ENCODE data around the gene HOXC4. TPM values are rescaled to one million over a fixed set of nuclear protein-coding genes. Genes with fewer than 3 reads are reported as not detected.

HOXC4 gene
- total RNA-seq, 1 donor from 2014 or later: 2.8 TPM

GRCh38 chr12:54007538-54008259 is 45.9 kb upstream of the HOXC4 start:
- no peak overlapping the region for H3K4me3 ChIP-seq (ENCODE audit: low read depth, low read length)
- no peak for DNase-seq (ENCODE audit: low read depth)
- no peak for TF ChIP-seq CTCF (conservative IDR thresholded peaks at IDR 0.05; ENCODE audit: low read depth, low read length)

GRCh38 chr12:54008260-54008552 is 45.4 kb upstream of the HOXC4 start:
- DNase-seq (ENCODE audit: low read depth): no peak
- TF ChIP-seq CTCF (conservative IDR thresholded peaks at IDR 0.05; ENCODE audit: low read depth, low read length): no peak
- H3K4me3 ChIP-seq (ENCODE audit: low read depth, low read length): peak overlapping the region; percentile 29

- H3K4me3 ChIP-seq (ENCODE audit: low read depth, low read length): peak overlapping the region; percentile 61
- DNase-seq (ENCODE audit: low read depth): no peak
- TF ChIP-seq CTCF (conservative IDR thresholded peaks at IDR 0.05; ENCODE audit: low read depth, low read length): no peak
Measured at GRCh38 chr12:54009171-54010052, 44.2 kb upstream of the HOXC4 start.

- no peak for TF ChIP-seq CTCF (conservative IDR thresholded peaks at IDR 0.05; ENCODE audit: low read depth, low read length)
- peak overlapping the region; percentile 61 for H3K4me3 ChIP-seq (ENCODE audit: low read depth, low read length)
- no peak for DNase-seq (ENCODE audit: low read depth)
Measured at GRCh38 chr12:54010053-54010971, 43.3 kb upstream of the HOXC4 start.

GRCh38 chr12:54010972-54011664 is 42.5 kb upstream of the HOXC4 start:
- peak overlapping the region; percentile 61 for H3K4me3 ChIP-seq (ENCODE audit: low read depth, low read length)
- TF ChIP-seq CTCF (conservative IDR thresholded peaks at IDR 0.05; ENCODE audit: low read depth, low read length): no peak
- DNase-seq (ENCODE audit: low read depth): no peak

Data from epithelial cell of proximal tubule (primary cell).